GM23338 (cell line): ENCODE data around the gene CCDC57. TPM values are rescaled to one million over a fixed set of nuclear protein-coding genes. Genes with fewer than 3 reads are reported as not detected.
A peak's percentile ranks its signal among the peaks of the same experiment; 100 is the strongest.

Experiments used
- ATAC-seq: fragments of 200-7000 bp; cut with Tn5 transposase; 3 replicates; pipeline ENCODE4 v1.9.1; 2020
- DNase-seq: peaks from one replicate; pipeline ENCODE4 v3.0.0-alpha.2; 2015; ENCODE audit warnings: low spot score
- H2AFZ ChIP-seq: fragments of 200-600 bp; sonication (generic); 2 replicates; pipeline ENCODE4 v1.8.0; 2016; ENCODE audit warnings: antibody characterized with exemption, mild to moderate bottlenecking, moderate library complexity
- H3F3A ChIP-seq: fragments of 200-600 bp; sonication (generic); replicated peaks from 2 replicates; pipeline ENCODE4 v1.8.0; 2017; ENCODE audit warnings: antibody characterized with exemption, mixed run types, low read depth
- H3K27ac ChIP-seq: fragments of 200-600 bp; sonication (generic); 2 replicates; pipeline ENCODE4 v1.6.1; 2016; ENCODE audit warnings: low read depth
- H3K27me3 ChIP-seq: fragments of 200-600 bp; sonication (generic); 2 replicates; pipeline ENCODE4 v1.8.0; 2016; ENCODE audit warnings: mild to moderate bottlenecking, mixed run types, moderate library complexity; ENCODE audit not compliant: insufficient read depth
- H3K36me3 ChIP-seq: fragments of 200-600 bp; sonication (generic); 2 replicates; pipeline ENCODE4 v1.8.0; 2016; ENCODE audit warnings: mild to moderate bottlenecking; ENCODE audit not compliant: insufficient read depth
- H3K4me1 ChIP-seq: fragments of 200-600 bp; sonication (generic); 2 replicates; pipeline ENCODE4 v1.8.0; 2016; ENCODE audit warnings: mild to moderate bottlenecking, moderate library complexity; ENCODE audit not compliant: insufficient read depth
- H3K4me2 ChIP-seq: fragments of 200-600 bp; sonication (generic); 2 replicates; pipeline ENCODE4 v1.7.1; 2017; ENCODE audit warnings: mixed run types
- H3K4me3 ChIP-seq: fragments of 200-600 bp; sonication (generic); 2 replicates; pipeline ENCODE4 v1.6.1; 2016; ENCODE audit warnings: mixed run types
- H3K79me2 ChIP-seq: fragments of 200-600 bp; sonication (generic); replicated peaks from 2 replicates; pipeline ENCODE4 v1.8.0; 2017; ENCODE audit warnings: mild to moderate bottlenecking; ENCODE audit not compliant: insufficient read depth
- H3K9me2 ChIP-seq: fragments of 200-600 bp; sonication (generic); 2 replicates; pipeline ENCODE4 v1.8.0; 2017; ENCODE audit not compliant: insufficient read depth
- H4K20me1 ChIP-seq: fragments of 200-600 bp; sonication (generic); replicated peaks from 2 replicates; pipeline ENCODE4 v1.8.0; 2017; ENCODE audit warnings: mild to moderate bottlenecking; ENCODE audit not compliant: insufficient read depth
- H3K27ac Mint-ChIP-seq: 2 replicates; pipeline ENCODE4 v1.8.0; 2020; ENCODE audit warnings: inconsistent platforms, mild to moderate bottlenecking, moderate library complexity, mixed read lengths
- H3K27me3 Mint-ChIP-seq: 3 replicates; pipeline ENCODE4 v1.8.0; 2022; ENCODE audit warnings: low read depth, mild to moderate bottlenecking, moderate library complexity, mixed read lengths, inconsistent platforms; ENCODE audit not compliant: insufficient read depth, poor library complexity
- H3K36me3 Mint-ChIP-seq: 3 replicates; pipeline ENCODE4 v1.8.0; 2021; ENCODE audit warnings: low read depth, mild to moderate bottlenecking, inconsistent platforms, moderate library complexity, mixed read lengths
- H3K4me1 Mint-ChIP-seq: 3 replicates; pipeline ENCODE4 v1.8.0; 2020; ENCODE audit warnings: mild to moderate bottlenecking, inconsistent platforms, mixed read lengths
- H3K4me3 Mint-ChIP-seq: 3 replicates; pipeline ENCODE4 v1.8.0; 2021; ENCODE audit warnings: moderate library complexity, mild to moderate bottlenecking, inconsistent platforms, mixed read lengths
- H3K9me3 Mint-ChIP-seq: 3 replicates; pipeline ENCODE4 v1.8.0; 2020; ENCODE audit warnings: moderate library complexity, mild to moderate bottlenecking, inconsistent platforms, mixed read lengths
- CREB1 ChIP-seq: fragments of 250-450 bp; sonication (Bioruptor Pico); IDR thresholded peaks from 2 replicates; pipeline ENCODE4 v1.5.0; 2020; ENCODE audit warnings: low read depth, mild to moderate bottlenecking, moderate library complexity
- EZH2 ChIP-seq: fragments of 200-600 bp; sonication (generic); IDR thresholded peaks from one replicate; pipeline ENCODE4 v1.8.0; 2017; ENCODE audit warnings: antibody characterized with exemption, mild to moderate bottlenecking, low read depth; ENCODE audit not compliant: unreplicated experiment
- EZH2phosphoT487 ChIP-seq: fragments of 200-600 bp; sonication (generic); IDR thresholded peaks from one replicate; pipeline ENCODE4 v1.8.1; 2018; ENCODE audit warnings: antibody characterized with exemption; ENCODE audit not compliant: unreplicated experiment
- JUNB ChIP-seq: IDR thresholded peaks from one replicate; pipeline ENCODE4 v1.6.1; 2016; ENCODE audit warnings: antibody characterized with exemption; ENCODE audit not compliant: unreplicated experiment
- NANOG ChIP-seq: IDR thresholded peaks from 2 replicates; pipeline ENCODE4 v1.6.1; 2016; ENCODE audit warnings: antibody characterized with exemption, borderline replicate concordance
- POLR2AphosphoS5 ChIP-seq: IDR thresholded peaks from 2 replicates; pipeline ENCODE4 v1.6.1; 2016; ENCODE audit warnings: antibody characterized with exemption, low read depth
- STAT1 ChIP-seq: IDR thresholded peaks from one replicate; pipeline ENCODE4 v1.6.1; 2016; ENCODE audit warnings: antibody characterized with exemption; ENCODE audit not compliant: unreplicated experiment
- ZNF114 ChIP-seq: fragments of 250-450 bp; sonication (Bioruptor Pico); IDR thresholded peaks from 2 replicates; pipeline ENCODE4 v1.5.0; 2020; ENCODE audit warnings: mild to moderate bottlenecking, moderate library complexity
- ZNF331 ChIP-seq: fragments of 250-450 bp; sonication (Bioruptor Pico); IDR thresholded peaks from 2 replicates; pipeline ENCODE4 v1.5.0; 2020; ENCODE audit warnings: low read depth, mild to moderate bottlenecking, moderate library complexity
- polyA plus RNA-seq: library from polyadenylated mRNA; unstranded; fragments of >200 nt; fragmentation: Nextera tagmentation; extraction: Ambion mirVana; gene quantifications from 2 replicates; pipeline ENCODE4 v1.2.1, GENCODE V29; 2016
- total RNA-seq: library from RNA; depleted of rRNA; stranded (reverse); fragments of >200 nt; shearing (Covaris generic); gene quantifications from 2 replicates; pipeline ENCODE4 v1.2.3, GENCODE V29; 2014
- TF ChIP-seq, protein P1 (sequence below): IDR thresholded peaks from 2 replicates; pipeline ENCODE4 v1.6.1; 2016; ENCODE audit warnings: antibody characterized with exemption
- TF ChIP-seq, protein P2 (sequence below): IDR thresholded peaks from one replicate; pipeline ENCODE4 v1.6.1; 2018; ENCODE audit warnings: antibody characterized with exemption; ENCODE audit not compliant: unreplicated experiment
- TF ChIP-seq, protein P3 (sequence below): fragments of 250-450 bp; sonication (Bioruptor Pico); IDR thresholded peaks from 2 replicates; pipeline ENCODE4 v1.5.0; 2020; ENCODE audit warnings: mild to moderate bottlenecking, moderate library complexity
- TF ChIP-seq, protein P4 (sequence below), 2 experiments: fragments of 200-600 bp in 1 of 2; sonication (generic) in 1 of 2; conservative IDR thresholded peaks; 2 replicates each; pipeline versions ENCODE4 v1.5.1 to v1.6.1; 2016 to 2017; ENCODE audit warnings: antibody characterized with exemption in 2 of 2, low read depth in 2 of 2, mild to moderate bottlenecking in 2 of 2, moderate library complexity in 1 of 2

Gene CCDC57
- total and polyA plus RNA-seq, 2 experiments from 2014 or later, result 7.0 to 16.3 TPM

DNA sequence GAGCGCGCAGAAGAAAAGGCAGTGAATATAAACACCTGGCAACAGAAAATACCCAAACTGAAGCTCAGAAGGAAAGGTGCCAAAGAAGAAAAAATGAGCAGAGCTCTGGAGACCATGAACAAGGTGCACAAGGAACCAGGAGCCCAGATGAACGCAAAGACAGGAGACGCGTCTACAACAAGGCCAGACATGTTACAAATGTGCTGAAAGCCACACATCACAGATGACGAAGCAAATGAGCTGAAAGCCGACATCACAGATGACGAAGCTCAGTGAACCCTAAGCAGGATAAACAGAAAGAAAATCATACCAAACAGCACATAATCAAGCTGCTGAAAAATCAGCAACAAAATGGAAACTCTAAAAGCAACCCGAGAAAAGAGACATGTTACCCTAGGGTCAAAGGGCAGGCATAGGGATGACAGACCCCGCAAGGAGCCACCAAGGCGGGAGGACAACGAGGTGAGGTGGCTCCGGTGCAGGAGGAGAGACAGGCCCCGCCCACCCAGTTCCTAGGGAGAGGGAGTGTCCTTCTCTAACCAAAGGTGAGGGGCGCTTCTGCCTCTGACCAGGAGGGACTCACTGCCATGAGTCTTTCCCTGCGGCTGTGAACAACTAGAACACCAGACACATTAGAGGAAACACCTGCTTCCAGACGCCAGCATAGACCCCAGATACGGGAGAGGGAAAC, 39.1 kb downstream of the CCDC57 start:
- peak; percentile 68 for ATAC-seq
- H3K79me2 ChIP-seq, result no peaks in the 10 kb centered on the region
- no peak overlapping the region for H3K4me3 ChIP-seq
- no peak overlapping the region for H3K27ac Mint-ChIP-seq
- H3K36me3 Mint-ChIP-seq, result peaks cover 36% of the 10 kb centered on the region
- no peaks in the 10 kb centered on the region for H3K36me3 ChIP-seq
- H3K4me3 Mint-ChIP-seq, result peak overlapping the region; percentile 46
- TF ChIP-seq STAT1 (no peak), EZH2phosphoT487 (no peak), ZNF114 (CRISPR knock-in tag) (no peak), ZNF331 (CRISPR knock-in tag) (no peak), NANOG (no peak), CREB1 (CRISPR knock-in tag) (no peak), POLR2AphosphoS5 (no peak), EZH2 (no peak), JUNB (no peak)
- TF ChIP-seq, protein P1, sequence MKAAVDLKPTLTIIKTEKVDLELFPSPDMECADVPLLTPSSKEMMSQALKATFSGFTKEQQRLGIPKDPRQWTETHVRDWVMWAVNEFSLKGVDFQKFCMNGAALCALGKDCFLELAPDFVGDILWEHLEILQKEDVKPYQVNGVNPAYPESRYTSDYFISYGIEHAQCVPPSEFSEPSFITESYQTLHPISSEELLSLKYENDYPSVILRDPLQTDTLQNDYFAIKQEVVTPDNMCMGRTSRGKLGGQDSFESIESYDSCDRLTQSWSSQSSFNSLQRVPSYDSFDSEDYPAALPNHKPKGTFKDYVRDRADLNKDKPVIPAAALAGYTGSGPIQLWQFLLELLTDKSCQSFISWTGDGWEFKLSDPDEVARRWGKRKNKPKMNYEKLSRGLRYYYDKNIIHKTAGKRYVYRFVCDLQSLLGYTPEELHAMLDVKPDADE, result no peak
- TF ChIP-seq, protein P2, sequence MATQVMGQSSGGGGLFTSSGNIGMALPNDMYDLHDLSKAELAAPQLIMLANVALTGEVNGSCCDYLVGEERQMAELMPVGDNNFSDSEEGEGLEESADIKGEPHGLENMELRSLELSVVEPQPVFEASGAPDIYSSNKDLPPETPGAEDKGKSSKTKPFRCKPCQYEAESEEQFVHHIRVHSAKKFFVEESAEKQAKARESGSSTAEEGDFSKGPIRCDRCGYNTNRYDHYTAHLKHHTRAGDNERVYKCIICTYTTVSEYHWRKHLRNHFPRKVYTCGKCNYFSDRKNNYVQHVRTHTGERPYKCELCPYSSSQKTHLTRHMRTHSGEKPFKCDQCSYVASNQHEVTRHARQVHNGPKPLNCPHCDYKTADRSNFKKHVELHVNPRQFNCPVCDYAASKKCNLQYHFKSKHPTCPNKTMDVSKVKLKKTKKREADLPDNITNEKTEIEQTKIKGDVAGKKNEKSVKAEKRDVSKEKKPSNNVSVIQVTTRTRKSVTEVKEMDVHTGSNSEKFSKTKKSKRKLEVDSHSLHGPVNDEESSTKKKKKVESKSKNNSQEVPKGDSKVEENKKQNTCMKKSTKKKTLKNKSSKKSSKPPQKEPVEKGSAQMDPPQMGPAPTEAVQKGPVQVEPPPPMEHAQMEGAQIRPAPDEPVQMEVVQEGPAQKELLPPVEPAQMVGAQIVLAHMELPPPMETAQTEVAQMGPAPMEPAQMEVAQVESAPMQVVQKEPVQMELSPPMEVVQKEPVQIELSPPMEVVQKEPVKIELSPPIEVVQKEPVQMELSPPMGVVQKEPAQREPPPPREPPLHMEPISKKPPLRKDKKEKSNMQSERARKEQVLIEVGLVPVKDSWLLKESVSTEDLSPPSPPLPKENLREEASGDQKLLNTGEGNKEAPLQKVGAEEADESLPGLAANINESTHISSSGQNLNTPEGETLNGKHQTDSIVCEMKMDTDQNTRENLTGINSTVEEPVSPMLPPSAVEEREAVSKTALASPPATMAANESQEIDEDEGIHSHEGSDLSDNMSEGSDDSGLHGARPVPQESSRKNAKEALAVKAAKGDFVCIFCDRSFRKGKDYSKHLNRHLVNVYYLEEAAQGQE, result no peak
- TF ChIP-seq, protein P3, sequence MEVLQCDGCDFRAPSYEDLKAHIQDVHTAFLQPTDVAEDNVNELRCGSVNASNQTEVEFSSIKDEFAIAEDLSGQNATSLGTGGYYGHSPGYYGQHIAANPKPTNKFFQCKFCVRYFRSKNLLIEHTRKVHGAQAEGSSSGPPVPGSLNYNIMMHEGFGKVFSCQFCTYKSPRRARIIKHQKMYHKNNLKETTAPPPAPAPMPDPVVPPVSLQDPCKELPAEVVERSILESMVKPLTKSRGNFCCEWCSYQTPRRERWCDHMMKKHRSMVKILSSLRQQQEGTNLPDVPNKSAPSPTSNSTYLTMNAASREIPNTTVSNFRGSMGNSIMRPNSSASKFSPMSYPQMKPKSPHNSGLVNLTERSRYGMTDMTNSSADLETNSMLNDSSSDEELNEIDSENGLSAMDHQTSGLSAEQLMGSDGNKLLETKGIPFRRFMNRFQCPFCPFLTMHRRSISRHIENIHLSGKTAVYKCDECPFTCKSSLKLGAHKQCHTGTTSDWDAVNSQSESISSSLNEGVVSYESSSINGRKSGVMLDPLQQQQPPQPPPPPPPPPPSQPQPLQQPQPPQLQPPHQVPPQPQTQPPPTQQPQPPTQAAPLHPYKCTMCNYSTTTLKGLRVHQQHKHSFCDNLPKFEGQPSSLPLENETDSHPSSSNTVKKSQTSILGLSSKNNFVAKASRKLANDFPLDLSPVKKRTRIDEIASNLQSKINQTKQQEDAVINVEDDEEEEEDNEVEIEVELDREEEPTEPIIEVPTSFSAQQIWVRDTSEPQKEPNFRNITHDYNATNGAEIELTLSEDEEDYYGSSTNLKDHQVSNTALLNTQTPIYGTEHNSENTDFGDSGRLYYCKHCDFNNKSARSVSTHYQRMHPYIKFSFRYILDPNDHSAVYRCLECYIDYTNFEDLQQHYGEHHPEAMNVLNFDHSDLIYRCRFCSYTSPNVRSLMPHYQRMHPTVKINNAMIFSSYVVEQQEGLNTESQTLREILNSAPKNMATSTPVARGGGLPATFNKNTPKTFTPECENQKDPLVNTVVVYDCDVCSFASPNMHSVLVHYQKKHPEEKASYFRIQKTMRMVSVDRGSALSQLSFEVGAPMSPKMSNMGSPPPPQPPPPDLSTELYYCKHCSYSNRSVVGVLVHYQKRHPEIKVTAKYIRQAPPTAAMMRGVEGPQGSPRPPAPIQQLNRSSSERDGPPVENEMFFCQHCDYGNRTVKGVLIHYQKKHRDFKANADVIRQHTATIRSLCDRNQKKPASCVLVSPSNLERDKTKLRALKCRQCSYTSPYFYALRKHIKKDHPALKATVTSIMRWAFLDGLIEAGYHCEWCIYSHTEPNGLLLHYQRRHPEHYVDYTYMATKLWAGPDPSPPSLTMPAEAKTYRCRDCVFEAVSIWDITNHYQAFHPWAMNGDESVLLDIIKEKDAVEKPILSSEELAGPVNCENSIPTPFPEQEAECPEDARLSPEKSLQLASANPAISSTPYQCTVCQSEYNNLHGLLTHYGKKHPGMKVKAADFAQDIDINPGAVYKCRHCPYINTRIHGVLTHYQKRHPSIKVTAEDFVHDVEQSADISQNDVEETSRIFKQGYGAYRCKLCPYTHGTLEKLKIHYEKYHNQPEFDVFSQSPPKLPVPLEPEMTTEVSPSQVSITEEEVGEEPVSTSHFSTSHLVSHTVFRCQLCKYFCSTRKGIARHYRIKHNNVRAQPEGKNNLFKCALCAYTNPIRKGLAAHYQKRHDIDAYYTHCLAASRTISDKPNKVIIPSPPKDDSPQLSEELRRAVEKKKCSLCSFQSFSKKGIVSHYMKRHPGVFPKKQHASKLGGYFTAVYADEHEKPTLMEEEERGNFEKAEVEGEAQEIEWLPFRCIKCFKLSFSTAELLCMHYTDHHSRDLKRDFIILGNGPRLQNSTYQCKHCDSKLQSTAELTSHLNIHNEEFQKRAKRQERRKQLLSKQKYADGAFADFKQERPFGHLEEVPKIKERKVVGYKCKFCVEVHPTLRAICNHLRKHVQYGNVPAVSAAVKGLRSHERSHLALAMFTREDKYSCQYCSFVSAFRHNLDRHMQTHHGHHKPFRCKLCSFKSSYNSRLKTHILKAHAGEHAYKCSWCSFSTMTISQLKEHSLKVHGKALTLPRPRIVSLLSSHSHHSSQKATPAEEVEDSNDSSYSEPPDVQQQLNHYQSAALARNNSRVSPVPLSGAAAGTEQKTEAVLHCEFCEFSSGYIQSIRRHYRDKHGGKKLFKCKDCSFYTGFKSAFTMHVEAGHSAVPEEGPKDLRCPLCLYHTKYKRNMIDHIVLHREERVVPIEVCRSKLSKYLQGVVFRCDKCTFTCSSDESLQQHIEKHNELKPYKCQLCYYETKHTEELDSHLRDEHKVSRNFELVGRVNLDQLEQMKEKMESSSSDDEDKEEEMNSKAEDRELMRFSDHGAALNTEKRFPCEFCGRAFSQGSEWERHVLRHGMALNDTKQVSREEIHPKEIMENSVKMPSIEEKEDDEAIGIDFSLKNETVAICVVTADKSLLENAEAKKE (CRISPR knock-in tag), result no peak
- TF ChIP-seq, protein P4, sequence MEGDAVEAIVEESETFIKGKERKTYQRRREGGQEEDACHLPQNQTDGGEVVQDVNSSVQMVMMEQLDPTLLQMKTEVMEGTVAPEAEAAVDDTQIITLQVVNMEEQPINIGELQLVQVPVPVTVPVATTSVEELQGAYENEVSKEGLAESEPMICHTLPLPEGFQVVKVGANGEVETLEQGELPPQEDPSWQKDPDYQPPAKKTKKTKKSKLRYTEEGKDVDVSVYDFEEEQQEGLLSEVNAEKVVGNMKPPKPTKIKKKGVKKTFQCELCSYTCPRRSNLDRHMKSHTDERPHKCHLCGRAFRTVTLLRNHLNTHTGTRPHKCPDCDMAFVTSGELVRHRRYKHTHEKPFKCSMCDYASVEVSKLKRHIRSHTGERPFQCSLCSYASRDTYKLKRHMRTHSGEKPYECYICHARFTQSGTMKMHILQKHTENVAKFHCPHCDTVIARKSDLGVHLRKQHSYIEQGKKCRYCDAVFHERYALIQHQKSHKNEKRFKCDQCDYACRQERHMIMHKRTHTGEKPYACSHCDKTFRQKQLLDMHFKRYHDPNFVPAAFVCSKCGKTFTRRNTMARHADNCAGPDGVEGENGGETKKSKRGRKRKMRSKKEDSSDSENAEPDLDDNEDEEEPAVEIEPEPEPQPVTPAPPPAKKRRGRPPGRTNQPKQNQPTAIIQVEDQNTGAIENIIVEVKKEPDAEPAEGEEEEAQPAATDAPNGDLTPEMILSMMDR (conservative IDR thresholded peaks at IDR 0.05; ENCODE audit: low read depth in 2 of 2), result no peak
- H3K9me3 Mint-ChIP-seq, result no peaks in the 10 kb centered on the region
- H3K4me1 ChIP-seq, result peaks cover 22% of the 10 kb centered on the region
- H3K4me1 Mint-ChIP-seq, result peaks cover 38% of the 10 kb centered on the region
- H3K27me3 ChIP-seq, result peaks cover 96% of the 10 kb centered on the region
- peak; percentile 65 for DNase-seq
- no peak overlapping the region for H3K27ac ChIP-seq
- H3K9me2 ChIP-seq, result no peaks in the 10 kb centered on the region
- H3K27me3 Mint-ChIP-seq, result peaks cover 93% of the 10 kb centered on the region
- no peak overlapping the region for H2AFZ ChIP-seq
- peak overlapping the region; percentile 50 for H3K4me2 ChIP-seq
- peaks cover 31% of the 10 kb centered on the region for H4K20me1 ChIP-seq
- peaks cover 6% of the 10 kb centered on the region; the same call in 1 of the 2 replicates for H3F3A ChIP-seq
